ENCODE measurements around the gene CAMSAP1.

DNA sequence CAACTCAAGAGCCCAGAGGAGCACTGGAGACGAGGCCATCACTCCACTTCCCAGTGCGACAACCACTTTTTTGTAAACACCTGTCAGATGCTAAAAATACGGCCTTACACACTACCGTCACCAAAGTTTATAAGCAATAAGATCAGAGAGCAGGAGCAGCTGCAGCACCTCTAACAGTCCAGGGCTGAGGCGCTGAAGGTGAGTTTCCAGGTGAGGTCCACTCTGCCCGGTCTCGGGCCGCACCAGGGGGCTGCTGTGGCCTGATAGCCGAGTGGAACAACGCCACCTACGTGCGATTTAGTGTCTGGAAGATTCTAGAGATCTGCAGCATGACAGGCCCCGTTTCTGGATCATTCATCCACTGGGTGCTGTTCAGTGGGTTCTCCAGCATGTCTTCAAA is 25.8 kb upstream of the CAMSAP1 start:
- TF ChIP-seq, protein P1, sequence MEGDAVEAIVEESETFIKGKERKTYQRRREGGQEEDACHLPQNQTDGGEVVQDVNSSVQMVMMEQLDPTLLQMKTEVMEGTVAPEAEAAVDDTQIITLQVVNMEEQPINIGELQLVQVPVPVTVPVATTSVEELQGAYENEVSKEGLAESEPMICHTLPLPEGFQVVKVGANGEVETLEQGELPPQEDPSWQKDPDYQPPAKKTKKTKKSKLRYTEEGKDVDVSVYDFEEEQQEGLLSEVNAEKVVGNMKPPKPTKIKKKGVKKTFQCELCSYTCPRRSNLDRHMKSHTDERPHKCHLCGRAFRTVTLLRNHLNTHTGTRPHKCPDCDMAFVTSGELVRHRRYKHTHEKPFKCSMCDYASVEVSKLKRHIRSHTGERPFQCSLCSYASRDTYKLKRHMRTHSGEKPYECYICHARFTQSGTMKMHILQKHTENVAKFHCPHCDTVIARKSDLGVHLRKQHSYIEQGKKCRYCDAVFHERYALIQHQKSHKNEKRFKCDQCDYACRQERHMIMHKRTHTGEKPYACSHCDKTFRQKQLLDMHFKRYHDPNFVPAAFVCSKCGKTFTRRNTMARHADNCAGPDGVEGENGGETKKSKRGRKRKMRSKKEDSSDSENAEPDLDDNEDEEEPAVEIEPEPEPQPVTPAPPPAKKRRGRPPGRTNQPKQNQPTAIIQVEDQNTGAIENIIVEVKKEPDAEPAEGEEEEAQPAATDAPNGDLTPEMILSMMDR (IDR thresholded peaks at IDR 0.05) = no peak
- no peak for TF ChIP-seq POLR2A (IDR thresholded peaks at IDR 0.05)
